ENCODE measurements around the gene ZNF33A. TPM values are rescaled to one million over a fixed set of nuclear protein-coding genes. Genes with fewer than 3 reads are reported as not detected.

ZNF33A gene
- total RNA-seq, 1 donor from 2014 or later: 65.5 TPM

DNA sequence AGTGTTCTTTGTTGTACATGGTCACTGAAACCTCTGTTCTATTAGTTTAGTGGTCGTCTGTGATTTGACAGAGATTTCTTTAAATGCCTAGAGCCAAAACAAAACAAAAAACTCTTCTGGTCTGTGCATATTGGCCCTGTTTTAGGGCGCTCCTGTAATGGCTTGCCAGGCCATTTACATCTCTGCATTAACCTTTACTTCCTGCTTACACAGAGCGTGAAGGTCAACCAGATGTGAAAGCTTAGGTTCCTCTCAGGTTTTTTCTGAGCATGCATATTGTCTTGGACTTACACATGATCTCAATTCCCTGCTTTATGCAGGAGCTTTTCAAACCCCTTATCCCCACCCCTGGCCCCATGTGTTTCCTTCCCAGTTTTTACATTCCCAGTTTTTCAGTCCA lies 93.3 kb downstream of the ZNF33A start:
- H3K4me3 ChIP-seq: no peak overlapping the region
- no peaks in the 10 kb centered on the region for H3K36me3 ChIP-seq
- DNase-seq (ENCODE audit: low spot score): no peak
- H3K4me2 ChIP-seq: no peak overlapping the region
- no peak overlapping the region for H2AFZ ChIP-seq (replicated peaks)
- H3K4me1 ChIP-seq: no peaks in the 10 kb centered on the region
- TF ChIP-seq EZH2 (IDR thresholded peaks at IDR 0.05): no peak
- TF ChIP-seq, protein P1, sequence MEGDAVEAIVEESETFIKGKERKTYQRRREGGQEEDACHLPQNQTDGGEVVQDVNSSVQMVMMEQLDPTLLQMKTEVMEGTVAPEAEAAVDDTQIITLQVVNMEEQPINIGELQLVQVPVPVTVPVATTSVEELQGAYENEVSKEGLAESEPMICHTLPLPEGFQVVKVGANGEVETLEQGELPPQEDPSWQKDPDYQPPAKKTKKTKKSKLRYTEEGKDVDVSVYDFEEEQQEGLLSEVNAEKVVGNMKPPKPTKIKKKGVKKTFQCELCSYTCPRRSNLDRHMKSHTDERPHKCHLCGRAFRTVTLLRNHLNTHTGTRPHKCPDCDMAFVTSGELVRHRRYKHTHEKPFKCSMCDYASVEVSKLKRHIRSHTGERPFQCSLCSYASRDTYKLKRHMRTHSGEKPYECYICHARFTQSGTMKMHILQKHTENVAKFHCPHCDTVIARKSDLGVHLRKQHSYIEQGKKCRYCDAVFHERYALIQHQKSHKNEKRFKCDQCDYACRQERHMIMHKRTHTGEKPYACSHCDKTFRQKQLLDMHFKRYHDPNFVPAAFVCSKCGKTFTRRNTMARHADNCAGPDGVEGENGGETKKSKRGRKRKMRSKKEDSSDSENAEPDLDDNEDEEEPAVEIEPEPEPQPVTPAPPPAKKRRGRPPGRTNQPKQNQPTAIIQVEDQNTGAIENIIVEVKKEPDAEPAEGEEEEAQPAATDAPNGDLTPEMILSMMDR (IDR thresholded peaks at IDR 0.05): no peak
- TF ChIP-seq EZH2phosphoT487 (IDR thresholded peaks at IDR 0.05): no peak
- no peaks in the 10 kb centered on the region for H3K79me2 ChIP-seq (ENCODE audit: low read depth)
- H3K9me3 Mint-ChIP-seq: peaks cover 91% of the 10 kb centered on the region
- no peak overlapping the region for H3K4me3 Mint-ChIP-seq
- H3K9me3 ChIP-seq (ENCODE audit: low read depth): peaks cover 22% of the 10 kb centered on the region
- no peaks in the 10 kb centered on the region for H3K27me3 ChIP-seq
- H3K9ac ChIP-seq: no peak overlapping the region
- no peak overlapping the region for H3K27ac ChIP-seq
- H3K36me3 Mint-ChIP-seq: peaks cover 79% of the 10 kb centered on the region
- H3F3A ChIP-seq (ENCODE audit: low read depth): no peaks in the 10 kb centered on the region
- no peaks in the 10 kb centered on the region for H3K4me1 Mint-ChIP-seq
- H4K20me1 ChIP-seq (ENCODE audit: low read depth): no peaks in the 10 kb centered on the region
- H3K27ac Mint-ChIP-seq: no peak overlapping the region
- H3K27me3 Mint-ChIP-seq (ENCODE audit: insufficient read depth, low read depth): peaks cover 4% of the 10 kb centered on the region

DNA sequence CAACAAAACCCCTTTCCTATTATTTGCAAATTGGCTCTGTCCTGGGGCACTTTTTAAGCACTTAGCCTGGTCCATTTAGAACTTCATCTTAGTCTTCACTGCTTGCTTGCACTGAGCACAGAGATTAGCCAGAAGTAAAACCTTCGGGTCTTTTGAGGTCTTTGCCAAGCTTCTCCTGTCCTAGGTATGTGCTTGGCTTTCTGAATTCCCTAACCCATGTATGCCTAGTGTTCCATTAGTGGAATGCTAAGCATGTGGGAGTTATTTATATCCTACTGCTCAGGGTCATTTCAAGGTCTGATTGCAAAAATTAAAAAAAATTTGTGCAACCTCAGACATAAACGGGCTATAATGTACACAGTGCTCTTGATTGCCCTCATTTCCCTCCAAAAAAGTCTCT lies 101.7 kb downstream of the ZNF33A start:
- Mint-ChIP-seq H3K27ac (no peak overlapping the region), H3K27me3 (ENCODE audit: insufficient read depth, low read depth) (peaks cover 2% of the 10 kb centered on the region), H3K36me3 (peaks cover 48% of the 10 kb centered on the region), H3K4me3 (no peak overlapping the region), H3K4me1 (no peaks in the 10 kb centered on the region), H3K9me3 (peaks cover 79% of the 10 kb centered on the region)
- peaks cover 20% of the 10 kb centered on the region for H3K36me3 ChIP-seq
- no peaks in the 10 kb centered on the region for H3K79me2 ChIP-seq (ENCODE audit: low read depth)
- H3K27ac ChIP-seq: no peak overlapping the region
- H3K9me3 ChIP-seq (ENCODE audit: low read depth): peaks cover 34% of the 10 kb centered on the region
- H4K20me1 ChIP-seq (ENCODE audit: low read depth): no peaks in the 10 kb centered on the region
- H3K4me2 ChIP-seq: no peak overlapping the region
- H3K9ac ChIP-seq: no peak overlapping the region
- TF ChIP-seq, protein P1 (IDR thresholded peaks at IDR 0.05): no peak
- TF ChIP-seq EZH2 (IDR thresholded peaks at IDR 0.05) (no peak), EZH2phosphoT487 (IDR thresholded peaks at IDR 0.05) (no peak)
- DNase-seq (ENCODE audit: low spot score): no peak
- H3K27me3 ChIP-seq: no peaks in the 10 kb centered on the region
- no peak overlapping the region for H3K4me3 ChIP-seq
- no peaks in the 10 kb centered on the region for H3F3A ChIP-seq (ENCODE audit: low read depth)
- H2AFZ ChIP-seq (replicated peaks): no peak overlapping the region
- H3K4me1 ChIP-seq: no peaks in the 10 kb centered on the region

Small RNA genes within 50 kb of the gene (small RNA-seq; reads per million reads assigned to genes)
- gene AL161931.1 (not detected), gene FXYD6P2 (not detected), gene RF00019 (not detected), gene RNU6-795P (not detected)

Other genes with a start within 250 kb of the ZNF33A start
- not detected in 2 replicates for gene ZNF248, start 153.1 kb upstream of the ZNF33A start, total RNA-seq (ENCODE audit: low replicate concordance)
- gene ZNF25, start 34.0 kb upstream of the ZNF33A start, total RNA-seq (ENCODE audit: low replicate concordance): 3.3 and 4.8 TPM in 2 replicates
- 8.8 and 19.9 TPM in 2 replicates for gene ZNF37A, start 83.7 kb downstream of the ZNF33A start, total RNA-seq (ENCODE audit: low replicate concordance)

Measured in neural progenitor cell (in vitro differentiated cells).